ENCODE results near the gene NACC1. TPM values are rescaled to one million over a fixed set of nuclear protein-coding genes. Genes with fewer than 3 reads are reported as not detected.

Gene NACC1
- total RNA-seq, 1 experiment from 2014 or later: 237 TPM

DNA sequence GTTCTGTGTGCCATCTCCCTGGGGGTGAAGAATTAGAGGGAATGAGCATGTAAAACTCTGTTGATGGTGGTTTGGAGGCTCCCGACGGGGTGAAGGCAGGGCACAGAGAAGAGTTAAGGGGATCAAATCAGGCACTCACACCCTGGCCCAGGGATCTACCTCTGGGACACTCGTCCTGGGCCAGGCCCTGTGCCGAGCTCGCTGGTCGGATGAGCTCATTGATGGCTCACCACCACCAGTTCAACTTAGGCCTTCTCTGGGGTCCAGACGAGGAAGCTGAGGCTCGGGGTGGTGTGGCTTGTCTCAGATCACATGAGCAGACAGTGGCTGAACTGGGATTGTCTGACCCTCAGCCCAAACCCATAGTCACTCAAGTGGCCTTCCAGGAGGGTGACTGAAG lies 1.6 kb downstream of the NACC1 start:
- Mint-ChIP-seq H3K27ac (peak overlapping the region; percentile 92), H3K4me3 (peak overlapping the region; percentile 77), H3K36me3 (peaks cover 7% of the 10 kb centered on the region; the same call in 1 of the 2 replicates), H3K27me3 (ENCODE audit: low read depth) (no peaks in the 10 kb centered on the region; the same call in 1 of the 2 replicates), H3K4me1 (peaks cover 60% of the 10 kb centered on the region), H3K9me3 (no peaks in the 10 kb centered on the region)
- CTCF ChIA-PET: interaction anchor here (0.5 to 3.7 kb wide), 8 partner anchors 9 to 76 kb away, joined by 3 to 16 read pairs (median 8); partner anchors contain the start of genes IER2 and STX10
- POLR2A ChIA-PET: interaction anchor here (2.6 to 3.3 kb wide), 2 partner anchors 31 to 33 kb away, joined by 19 to 30 read pairs; partner anchors contain the start of genes IER2 and STX10
- no peak for ATAC-seq
- no peak for DNase-seq (ENCODE audit: low spot score)
- TF ChIP-seq, protein P1, sequence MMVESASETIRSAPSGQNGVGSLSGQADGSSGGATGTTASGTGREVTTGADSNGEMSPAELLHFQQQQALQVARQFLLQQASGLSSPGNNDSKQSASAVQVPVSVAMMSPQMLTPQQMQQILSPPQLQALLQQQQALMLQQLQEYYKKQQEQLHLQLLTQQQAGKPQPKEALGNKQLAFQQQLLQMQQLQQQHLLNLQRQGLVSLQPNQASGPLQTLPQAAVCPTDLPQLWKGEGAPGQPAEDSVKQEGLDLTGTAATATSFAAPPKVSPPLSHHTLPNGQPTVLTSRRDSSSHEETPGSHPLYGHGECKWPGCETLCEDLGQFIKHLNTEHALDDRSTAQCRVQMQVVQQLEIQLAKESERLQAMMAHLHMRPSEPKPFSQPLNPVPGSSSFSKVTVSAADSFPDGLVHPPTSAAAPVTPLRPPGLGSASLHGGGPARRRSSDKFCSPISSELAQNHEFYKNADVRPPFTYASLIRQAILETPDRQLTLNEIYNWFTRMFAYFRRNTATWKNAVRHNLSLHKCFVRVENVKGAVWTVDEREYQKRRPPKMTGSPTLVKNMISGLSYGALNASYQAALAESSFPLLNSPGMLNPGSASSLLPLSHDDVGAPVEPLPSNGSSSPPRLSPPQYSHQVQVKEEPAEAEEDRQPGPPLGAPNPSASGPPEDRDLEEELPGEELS (CRISPR knock-in tag; IDR thresholded peaks at IDR 0.05): no peak
- no peak for TF ChIP-seq OVOL2 (CRISPR knock-in tag; IDR thresholded peaks at IDR 0.05; ENCODE audit: borderline replicate concordance)
- TF ChIP-seq, protein P2, sequence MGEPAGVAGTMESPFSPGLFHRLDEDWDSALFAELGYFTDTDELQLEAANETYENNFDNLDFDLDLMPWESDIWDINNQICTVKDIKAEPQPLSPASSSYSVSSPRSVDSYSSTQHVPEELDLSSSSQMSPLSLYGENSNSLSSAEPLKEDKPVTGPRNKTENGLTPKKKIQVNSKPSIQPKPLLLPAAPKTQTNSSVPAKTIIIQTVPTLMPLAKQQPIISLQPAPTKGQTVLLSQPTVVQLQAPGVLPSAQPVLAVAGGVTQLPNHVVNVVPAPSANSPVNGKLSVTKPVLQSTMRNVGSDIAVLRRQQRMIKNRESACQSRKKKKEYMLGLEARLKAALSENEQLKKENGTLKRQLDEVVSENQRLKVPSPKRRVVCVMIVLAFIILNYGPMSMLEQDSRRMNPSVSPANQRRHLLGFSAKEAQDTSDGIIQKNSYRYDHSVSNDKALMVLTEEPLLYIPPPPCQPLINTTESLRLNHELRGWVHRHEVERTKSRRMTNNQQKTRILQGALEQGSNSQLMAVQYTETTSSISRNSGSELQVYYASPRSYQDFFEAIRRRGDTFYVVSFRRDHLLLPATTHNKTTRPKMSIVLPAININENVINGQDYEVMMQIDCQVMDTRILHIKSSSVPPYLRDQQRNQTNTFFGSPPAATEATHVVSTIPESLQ (CRISPR knock-in tag; IDR thresholded peaks at IDR 0.05): no peak
- TF ChIP-seq ZNF396 (CRISPR knock-in tag; IDR thresholded peaks at IDR 0.05; ENCODE audit: borderline replicate concordance): no peak
- TF ChIP-seq, protein P3, sequence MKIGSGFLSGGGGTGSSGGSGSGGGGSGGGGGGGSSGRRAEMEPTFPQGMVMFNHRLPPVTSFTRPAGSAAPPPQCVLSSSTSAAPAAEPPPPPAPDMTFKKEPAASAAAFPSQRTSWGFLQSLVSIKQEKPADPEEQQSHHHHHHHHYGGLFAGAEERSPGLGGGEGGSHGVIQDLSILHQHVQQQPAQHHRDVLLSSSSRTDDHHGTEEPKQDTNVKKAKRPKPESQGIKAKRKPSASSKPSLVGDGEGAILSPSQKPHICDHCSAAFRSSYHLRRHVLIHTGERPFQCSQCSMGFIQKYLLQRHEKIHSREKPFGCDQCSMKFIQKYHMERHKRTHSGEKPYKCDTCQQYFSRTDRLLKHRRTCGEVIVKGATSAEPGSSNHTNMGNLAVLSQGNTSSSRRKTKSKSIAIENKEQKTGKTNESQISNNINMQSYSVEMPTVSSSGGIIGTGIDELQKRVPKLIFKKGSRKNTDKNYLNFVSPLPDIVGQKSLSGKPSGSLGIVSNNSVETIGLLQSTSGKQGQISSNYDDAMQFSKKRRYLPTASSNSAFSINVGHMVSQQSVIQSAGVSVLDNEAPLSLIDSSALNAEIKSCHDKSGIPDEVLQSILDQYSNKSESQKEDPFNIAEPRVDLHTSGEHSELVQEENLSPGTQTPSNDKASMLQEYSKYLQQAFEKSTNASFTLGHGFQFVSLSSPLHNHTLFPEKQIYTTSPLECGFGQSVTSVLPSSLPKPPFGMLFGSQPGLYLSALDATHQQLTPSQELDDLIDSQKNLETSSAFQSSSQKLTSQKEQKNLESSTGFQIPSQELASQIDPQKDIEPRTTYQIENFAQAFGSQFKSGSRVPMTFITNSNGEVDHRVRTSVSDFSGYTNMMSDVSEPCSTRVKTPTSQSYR (CRISPR knock-in tag; IDR thresholded peaks at IDR 0.05): no peak

DNA sequence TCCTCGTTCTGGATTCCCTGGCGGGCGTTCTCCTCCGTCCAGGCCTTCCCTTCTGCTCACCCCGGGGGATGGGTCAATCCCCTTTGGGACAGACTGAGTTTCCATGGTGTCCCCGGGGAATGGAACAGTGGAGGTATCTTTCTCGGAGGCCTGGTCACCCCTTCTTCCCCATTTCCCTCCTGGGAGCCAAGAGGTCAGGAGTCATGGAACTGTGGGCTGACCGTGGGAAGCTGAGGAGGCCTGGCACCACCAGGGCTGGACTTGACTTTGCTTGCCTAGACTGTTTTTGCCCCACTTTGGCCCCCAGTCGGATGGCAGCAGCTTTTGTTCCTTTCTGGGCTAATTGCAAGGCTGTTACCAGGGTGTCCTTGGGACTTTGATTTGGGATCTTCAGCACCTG lies 2.0 kb downstream of the NACC1 start:
- DNase-seq (ENCODE audit: low spot score) (no peak), ATAC-seq (no peak)
- H3K27ac Mint-ChIP-seq: no peak overlapping the region
- H3K36me3 Mint-ChIP-seq: peaks cover 5% of the 10 kb centered on the region; the same call in 1 of the 2 replicates
- ChIA-PET POLR2A (interaction anchor here (0.9 to 3.3 kb wide), 3 partner anchors 30 to 35 kb away, joined by 3 to 30 read pairs (median 5); partner anchors contain the start of genes IER2 and STX10), CTCF (interaction anchor here (0.5 to 2.4 kb wide), 7 partner anchors 9 to 76 kb away, joined by 3 to 10 read pairs (median 4); partner anchors contain the start of genes IER2 and STX10)
- peak overlapping the region; percentile 77 for H3K4me3 Mint-ChIP-seq
- H3K27me3 Mint-ChIP-seq (ENCODE audit: low read depth): no peaks in the 10 kb centered on the region; the same call in 1 of the 2 replicates
- H3K9me3 Mint-ChIP-seq: no peaks in the 10 kb centered on the region
- peaks cover 60% of the 10 kb centered on the region for H3K4me1 Mint-ChIP-seq
- TF ChIP-seq IRF2 (CRISPR knock-in tag; IDR thresholded peaks at IDR 0.05; ENCODE audit: borderline replicate concordance, low read depth): no peak
- TF ChIP-seq JAZF1 (CRISPR knock-in tag; IDR thresholded peaks at IDR 0.05): no peak
- no peak for TF ChIP-seq ZNF232 (CRISPR knock-in tag; IDR thresholded peaks at IDR 0.05)
- TF ChIP-seq, protein P2 (CRISPR knock-in tag; IDR thresholded peaks at IDR 0.05): no peak
- TF ChIP-seq, protein P4, sequence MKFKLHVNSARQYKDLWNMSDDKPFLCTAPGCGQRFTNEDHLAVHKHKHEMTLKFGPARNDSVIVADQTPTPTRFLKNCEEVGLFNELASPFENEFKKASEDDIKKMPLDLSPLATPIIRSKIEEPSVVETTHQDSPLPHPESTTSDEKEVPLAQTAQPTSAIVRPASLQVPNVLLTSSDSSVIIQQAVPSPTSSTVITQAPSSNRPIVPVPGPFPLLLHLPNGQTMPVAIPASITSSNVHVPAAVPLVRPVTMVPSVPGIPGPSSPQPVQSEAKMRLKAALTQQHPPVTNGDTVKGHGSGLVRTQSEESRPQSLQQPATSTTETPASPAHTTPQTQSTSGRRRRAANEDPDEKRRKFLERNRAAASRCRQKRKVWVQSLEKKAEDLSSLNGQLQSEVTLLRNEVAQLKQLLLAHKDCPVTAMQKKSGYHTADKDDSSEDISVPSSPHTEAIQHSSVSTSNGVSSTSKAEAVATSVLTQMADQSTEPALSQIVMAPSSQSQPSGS (CRISPR knock-in tag; IDR thresholded peaks at IDR 0.05; ENCODE audit: borderline replicate concordance, low read depth): no peak
- TF ChIP-seq, protein P5, sequence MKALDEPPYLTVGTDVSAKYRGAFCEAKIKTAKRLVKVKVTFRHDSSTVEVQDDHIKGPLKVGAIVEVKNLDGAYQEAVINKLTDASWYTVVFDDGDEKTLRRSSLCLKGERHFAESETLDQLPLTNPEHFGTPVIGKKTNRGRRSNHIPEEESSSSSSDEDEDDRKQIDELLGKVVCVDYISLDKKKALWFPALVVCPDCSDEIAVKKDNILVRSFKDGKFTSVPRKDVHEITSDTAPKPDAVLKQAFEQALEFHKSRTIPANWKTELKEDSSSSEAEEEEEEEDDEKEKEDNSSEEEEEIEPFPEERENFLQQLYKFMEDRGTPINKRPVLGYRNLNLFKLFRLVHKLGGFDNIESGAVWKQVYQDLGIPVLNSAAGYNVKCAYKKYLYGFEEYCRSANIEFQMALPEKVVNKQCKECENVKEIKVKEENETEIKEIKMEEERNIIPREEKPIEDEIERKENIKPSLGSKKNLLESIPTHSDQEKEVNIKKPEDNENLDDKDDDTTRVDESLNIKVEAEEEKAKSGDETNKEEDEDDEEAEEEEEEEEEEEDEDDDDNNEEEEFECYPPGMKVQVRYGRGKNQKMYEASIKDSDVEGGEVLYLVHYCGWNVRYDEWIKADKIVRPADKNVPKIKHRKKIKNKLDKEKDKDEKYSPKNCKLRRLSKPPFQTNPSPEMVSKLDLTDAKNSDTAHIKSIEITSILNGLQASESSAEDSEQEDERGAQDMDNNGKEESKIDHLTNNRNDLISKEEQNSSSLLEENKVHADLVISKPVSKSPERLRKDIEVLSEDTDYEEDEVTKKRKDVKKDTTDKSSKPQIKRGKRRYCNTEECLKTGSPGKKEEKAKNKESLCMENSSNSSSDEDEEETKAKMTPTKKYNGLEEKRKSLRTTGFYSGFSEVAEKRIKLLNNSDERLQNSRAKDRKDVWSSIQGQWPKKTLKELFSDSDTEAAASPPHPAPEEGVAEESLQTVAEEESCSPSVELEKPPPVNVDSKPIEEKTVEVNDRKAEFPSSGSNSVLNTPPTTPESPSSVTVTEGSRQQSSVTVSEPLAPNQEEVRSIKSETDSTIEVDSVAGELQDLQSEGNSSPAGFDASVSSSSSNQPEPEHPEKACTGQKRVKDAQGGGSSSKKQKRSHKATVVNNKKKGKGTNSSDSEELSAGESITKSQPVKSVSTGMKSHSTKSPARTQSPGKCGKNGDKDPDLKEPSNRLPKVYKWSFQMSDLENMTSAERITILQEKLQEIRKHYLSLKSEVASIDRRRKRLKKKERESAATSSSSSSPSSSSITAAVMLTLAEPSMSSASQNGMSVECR (CRISPR knock-in tag; IDR thresholded peaks at IDR 0.05; ENCODE audit: borderline replicate concordance): no peak
- TF ChIP-seq, protein P6, sequence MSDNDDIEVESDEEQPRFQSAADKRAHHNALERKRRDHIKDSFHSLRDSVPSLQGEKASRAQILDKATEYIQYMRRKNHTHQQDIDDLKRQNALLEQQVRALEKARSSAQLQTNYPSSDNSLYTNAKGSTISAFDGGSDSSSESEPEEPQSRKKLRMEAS (CRISPR knock-in tag; IDR thresholded peaks at IDR 0.05): no peak
- TF ChIP-seq, protein P7, sequence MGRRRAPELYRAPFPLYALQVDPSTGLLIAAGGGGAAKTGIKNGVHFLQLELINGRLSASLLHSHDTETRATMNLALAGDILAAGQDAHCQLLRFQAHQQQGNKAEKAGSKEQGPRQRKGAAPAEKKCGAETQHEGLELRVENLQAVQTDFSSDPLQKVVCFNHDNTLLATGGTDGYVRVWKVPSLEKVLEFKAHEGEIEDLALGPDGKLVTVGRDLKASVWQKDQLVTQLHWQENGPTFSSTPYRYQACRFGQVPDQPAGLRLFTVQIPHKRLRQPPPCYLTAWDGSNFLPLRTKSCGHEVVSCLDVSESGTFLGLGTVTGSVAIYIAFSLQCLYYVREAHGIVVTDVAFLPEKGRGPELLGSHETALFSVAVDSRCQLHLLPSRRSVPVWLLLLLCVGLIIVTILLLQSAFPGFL (CRISPR knock-in tag; IDR thresholded peaks at IDR 0.05; ENCODE audit: borderline replicate concordance): no peak
- no peak for TF ChIP-seq ZNF396 (CRISPR knock-in tag; IDR thresholded peaks at IDR 0.05; ENCODE audit: borderline replicate concordance)
- TF ChIP-seq, protein P8, sequence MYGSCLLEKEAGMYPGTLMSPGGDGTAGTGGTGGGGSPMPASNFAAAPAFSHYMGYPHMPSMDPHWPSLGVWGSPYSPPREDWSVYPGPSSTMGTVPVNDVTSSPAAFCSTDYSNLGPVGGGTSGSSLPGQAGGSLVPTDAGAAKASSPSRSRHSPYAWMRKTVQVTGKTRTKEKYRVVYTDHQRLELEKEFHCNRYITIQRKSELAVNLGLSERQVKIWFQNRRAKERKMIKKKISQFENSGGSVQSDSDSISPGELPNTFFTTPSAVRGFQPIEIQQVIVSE (CRISPR knock-in tag; IDR thresholded peaks at IDR 0.05; ENCODE audit: borderline replicate concordance): no peak
- TF ChIP-seq ZBTB21 (CRISPR knock-in tag; IDR thresholded peaks at IDR 0.05; ENCODE audit: borderline replicate concordance): no peak
